Urinary bladder (tissue), 4 donors: ENCODE data around the gene SAMD9. TPM values are rescaled to one million over a fixed set of nuclear protein-coding genes. Genes with fewer than 3 reads are reported as not detected.

Experiments used
- DNase-seq: peaks from one replicate; pipeline ENCODE4 v3.0.0-alpha.2; 2015; ENCODE audit errors: extremely low spot score
- H3K27ac ChIP-seq: one replicate; pipeline ENCODE4 v1.5.1; 2013; ENCODE audit warnings: low read depth, mild to moderate bottlenecking, moderate library complexity
- H3K36me3 ChIP-seq: one replicate; pipeline ENCODE4 v1.6.1; 2013; ENCODE audit warnings: mild to moderate bottlenecking, moderate library complexity; ENCODE audit not compliant: insufficient read depth
- H3K4me1 ChIP-seq: one replicate; pipeline ENCODE4 v1.6.1; 2013; ENCODE audit warnings: mild to moderate bottlenecking, moderate library complexity; ENCODE audit not compliant: insufficient read depth
- H3K4me3 ChIP-seq: one replicate; pipeline ENCODE4 v1.5.1; 2013; ENCODE audit warnings: low read depth, low read length
- WGBS: extraction: QIAGEN DNeasy Blood & Tissue Kit; methylation state at CpG from one replicate; pipeline ENCODE4 v1.1.7; 2013; 5-methylcytosine and 5-hydroxymethylcytosine counted together
- polyA plus RNA-seq: library from polyadenylated mRNA; stranded (reverse); fragments of 200-250 nt; gene quantifications from one replicate; pipeline ENCODE4 v1.2.3, GENCODE V29; 2013
- total RNA-seq: library from RNA; depleted of rRNA; stranded (reverse); fragments of >200 nt; gene quantifications from one replicate; pipeline ENCODE4 v1.2.3, GENCODE V29; 2014
- donor health status: healthy with polysubstance abuse.
- donor health status: healthy.

SAMD9 gene
- total RNA-seq, result 29.0 TPM
- polyA plus RNA-seq, result 2.3 TPM

DNA sequence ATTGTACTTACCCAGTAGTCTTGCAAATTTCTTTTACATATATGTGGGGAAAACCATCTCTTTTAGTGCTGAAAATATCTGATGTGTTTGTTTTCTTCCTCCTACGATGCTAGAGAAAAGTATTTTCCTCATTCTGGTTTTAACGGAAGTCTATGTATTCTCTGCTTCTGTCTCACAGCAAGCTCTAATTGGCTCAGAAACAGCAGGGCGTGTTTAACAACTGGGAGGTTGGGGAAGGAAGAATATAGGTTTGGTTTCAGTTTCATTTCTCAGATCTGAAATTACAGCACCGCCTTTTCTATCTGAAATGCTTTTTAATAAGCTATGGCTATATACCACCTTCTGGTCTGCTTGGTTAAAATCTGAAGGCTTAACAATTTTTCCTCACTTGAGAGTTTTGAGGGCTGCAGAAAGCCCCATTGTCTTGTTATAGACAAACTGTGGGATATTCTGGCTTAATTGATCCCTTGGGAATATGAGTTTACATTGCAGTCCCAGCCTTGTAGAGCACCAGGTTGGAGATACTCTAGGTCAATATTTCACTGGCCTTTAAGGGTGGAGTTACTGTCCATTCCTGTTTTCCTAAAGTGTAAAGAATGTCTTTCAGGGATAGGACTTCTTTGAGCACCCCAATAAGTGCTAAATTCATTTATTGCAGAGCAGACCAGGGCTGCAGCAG is at the start of gene SAMD9:
SAMD9 (minus strand) TSS at position 128 of the 679 bp plus-strand sequence. CDS start 11,882 bp downstream, outside the sequence.
- H3K27ac ChIP-seq, result peak within 1 kb of the TSS; percentile 50
- H3K4me1 ChIP-seq, result no peaks in the 10 kb centered on the region
- no peaks in the 10 kb centered on the region for H3K36me3 ChIP-seq
- peak within 1 kb of the TSS; percentile 51 for H3K4me3 ChIP-seq
- peak; percentile 45 for DNase-seq
- 32% methylated on average over 4 of the region's 4 CpGs for WGBS

DNA sequence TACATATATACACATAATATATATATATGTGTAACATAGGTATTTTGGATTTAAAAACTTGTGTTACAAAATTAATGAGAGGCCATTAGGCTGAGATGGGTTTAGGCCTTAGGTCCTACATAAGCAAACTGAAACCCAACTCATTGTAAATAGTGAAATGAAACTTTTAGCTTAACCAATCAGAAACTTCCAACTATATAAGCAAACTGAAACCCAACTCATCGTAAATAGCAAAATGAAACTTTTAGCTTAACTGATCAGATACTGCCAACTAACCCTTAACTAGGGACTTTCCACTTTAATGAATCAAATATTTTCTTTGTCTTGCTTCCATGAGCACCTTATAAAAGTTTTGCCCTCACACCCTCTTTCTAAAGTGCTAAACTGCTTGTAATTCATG is 47.7 kb upstream of the SAMD9 start:
- Histone ChIP-seq H3K27ac (no peak overlapping the region), H3K4me1 (no peaks in the 10 kb centered on the region), H3K36me3 (no peaks in the 10 kb centered on the region), H3K4me3 (no peak overlapping the region)
- DNase-seq, result no peak
- WGBS, result 36% methylated on average over 1 of the region's 1 CpG

DNA sequence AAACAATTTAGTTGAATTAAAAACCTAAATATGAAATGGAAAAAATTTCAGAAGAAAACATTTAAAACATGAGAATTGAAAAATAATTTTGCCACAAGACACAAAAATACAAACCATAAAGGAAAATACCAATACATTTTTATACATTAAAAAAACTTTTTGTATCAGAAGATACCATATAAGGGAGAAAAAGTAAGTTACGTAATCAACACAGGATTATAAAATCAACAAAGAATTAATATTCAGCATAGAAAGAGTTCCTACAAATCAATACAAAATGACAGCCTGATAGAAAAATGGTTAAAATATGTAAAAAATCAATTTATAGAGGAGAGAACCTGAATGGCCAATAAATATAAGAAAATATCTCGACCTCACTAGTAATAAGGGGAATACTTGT is 47.0 kb upstream of the SAMD9 start:
- Histone ChIP-seq H3K4me3 (no peak overlapping the region), H3K36me3 (no peaks in the 10 kb centered on the region), H3K27ac (no peak overlapping the region), H3K4me1 (no peaks in the 10 kb centered on the region)
- WGBS, result 63% methylated on average over 2 of the region's 2 CpGs
- DNase-seq, result no peak

DNA sequence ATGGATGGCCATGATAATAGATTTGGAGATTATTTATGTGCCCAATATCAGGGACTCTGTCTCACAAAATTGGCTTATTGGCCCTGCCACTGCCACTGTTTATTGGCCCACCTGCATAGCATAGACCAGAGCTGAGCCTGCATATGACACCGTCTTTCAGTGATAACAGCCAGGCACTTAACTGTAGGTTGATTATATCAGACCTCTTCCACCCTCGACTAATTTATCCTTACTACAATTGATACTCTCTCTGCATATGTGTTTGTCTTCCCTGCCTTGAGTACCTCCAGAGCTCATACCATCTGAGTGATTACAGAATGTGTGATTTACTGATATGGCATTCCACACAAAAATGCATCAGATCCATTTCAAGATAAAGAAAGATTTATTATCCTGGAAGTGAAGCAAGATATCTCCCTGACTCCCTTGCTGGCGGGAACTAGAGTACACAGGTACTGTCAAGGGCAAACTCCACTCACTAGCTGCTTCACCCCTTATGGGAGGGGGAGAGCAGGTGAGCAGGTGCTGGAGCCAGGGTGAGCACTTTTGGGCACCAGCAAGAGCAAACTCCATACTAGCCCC is 43.5 kb upstream of the SAMD9 start:
- 62% methylated on average over 3 of the region's 3 CpGs for WGBS
- DNase-seq, result no peak
- Histone ChIP-seq H3K4me3 (no peak overlapping the region), H3K27ac (no peak overlapping the region), H3K4me1 (no peaks in the 10 kb centered on the region), H3K36me3 (no peaks in the 10 kb centered on the region)

DNA sequence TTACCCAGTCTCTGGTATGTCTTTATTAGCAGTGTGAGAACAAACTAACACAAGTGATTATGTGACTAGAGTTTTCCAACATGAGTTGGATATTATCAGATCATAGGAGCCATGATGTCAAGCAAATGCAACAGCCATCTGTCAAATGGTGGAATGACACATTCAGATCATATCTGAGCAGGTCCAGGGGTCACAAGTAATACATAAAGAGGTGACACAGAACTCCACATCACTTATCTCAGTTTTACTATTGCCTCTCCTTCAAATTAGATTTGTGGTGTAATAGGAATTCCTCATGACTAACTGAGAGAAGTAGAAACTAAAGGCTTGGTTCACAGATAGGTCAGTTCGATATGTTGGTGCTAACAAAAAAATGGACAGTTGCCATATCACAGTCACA is 42.6 kb upstream of the SAMD9 start:
- H3K4me3 ChIP-seq, result no peak overlapping the region
- no peak overlapping the region for H3K27ac ChIP-seq
- H3K4me1 ChIP-seq, result no peaks in the 10 kb centered on the region
- WGBS, result 67% methylated on average over 1 of the region's 1 CpG
- H3K36me3 ChIP-seq, result no peaks in the 10 kb centered on the region
- no peak for DNase-seq

DNA sequence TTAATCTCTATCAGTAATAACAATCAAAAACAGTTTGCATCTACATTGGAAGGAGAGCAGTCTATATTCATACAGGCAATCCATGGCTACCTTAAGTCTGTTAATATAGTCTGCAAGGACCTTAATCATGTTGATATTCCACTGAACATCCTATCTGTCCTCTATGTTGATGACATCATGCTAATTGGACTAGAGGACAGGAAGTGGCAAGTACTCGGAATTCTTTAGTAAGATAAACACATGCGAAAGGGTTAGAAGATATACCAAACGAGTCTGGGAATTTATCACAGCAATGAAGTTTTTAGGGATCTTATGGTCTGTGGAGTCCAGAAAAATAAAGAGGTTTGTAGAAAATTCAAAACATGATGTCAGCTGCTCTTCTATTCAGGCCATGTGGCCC is 41.7 kb upstream of the SAMD9 start:
- Histone ChIP-seq H3K36me3 (no peaks in the 10 kb centered on the region), H3K27ac (no peak overlapping the region), H3K4me3 (no peak overlapping the region), H3K4me1 (no peaks in the 10 kb centered on the region)
- 31% methylated on average over 3 of the region's 3 CpGs for WGBS
- DNase-seq, result no peak

DNA sequence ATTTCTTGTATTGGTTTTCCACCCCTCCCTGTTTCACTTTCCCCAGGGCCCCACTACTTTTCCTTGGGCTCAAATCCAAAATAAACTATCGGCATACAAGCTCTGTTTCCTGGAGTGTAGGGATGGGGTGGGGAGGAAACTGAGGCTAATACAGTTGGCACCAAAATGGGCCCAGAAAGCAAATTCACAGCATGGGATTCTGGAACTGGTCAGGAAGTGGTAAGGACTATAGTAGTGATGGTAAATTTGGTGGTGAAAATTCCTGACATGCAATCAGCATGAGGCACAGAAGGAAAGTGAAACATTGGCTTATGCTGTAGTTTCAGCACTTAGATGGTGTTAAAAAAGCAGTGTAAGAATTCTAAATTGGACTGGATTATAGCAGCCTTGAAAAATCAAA is 39.1 kb upstream of the SAMD9 start:
- no peaks in the 10 kb centered on the region for H3K4me1 ChIP-seq
- no peak for DNase-seq
- H3K36me3 ChIP-seq, result no peaks in the 10 kb centered on the region
- WGBS, result 53% methylated on average over 1 of the region's 1 CpG
- no peak overlapping the region for H3K27ac ChIP-seq
- H3K4me3 ChIP-seq, result no peak overlapping the region

DNA sequence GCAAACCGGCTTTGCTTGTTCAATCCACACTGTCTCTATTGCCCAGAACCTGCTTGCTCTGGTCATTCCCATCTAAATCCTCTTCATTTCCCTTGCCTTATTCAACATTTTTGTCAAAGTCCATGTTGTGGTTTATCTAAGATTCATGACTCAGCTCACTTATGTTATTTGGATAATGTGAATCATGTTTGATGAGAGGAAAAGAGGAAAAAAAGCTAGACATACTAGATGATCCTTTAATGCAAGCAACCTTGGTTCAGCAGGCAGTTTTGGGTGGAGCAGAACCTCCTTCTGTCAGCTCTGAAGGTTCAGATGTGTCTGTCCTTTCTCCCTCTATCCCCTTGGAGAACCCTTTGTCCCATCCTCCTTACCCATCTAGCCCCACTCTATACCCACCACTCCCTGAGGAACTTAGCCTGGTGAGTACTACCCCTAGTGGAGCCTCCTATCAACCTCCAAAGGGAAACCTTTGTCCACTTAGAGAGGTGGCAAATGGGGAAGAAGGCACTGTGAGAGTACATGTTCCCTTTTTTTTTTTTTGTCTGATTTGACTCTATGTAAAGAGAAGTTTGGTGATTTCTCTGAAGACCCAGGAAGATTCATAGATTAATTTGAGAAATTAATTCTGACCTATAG is 32.5 kb upstream of the SAMD9 start:
- Histone ChIP-seq H3K4me1 (no peaks in the 10 kb centered on the region), H3K4me3 (no peak overlapping the region), H3K27ac (no peak overlapping the region), H3K36me3 (no peaks in the 10 kb centered on the region)
- 89% methylated on average over 1 of the region's 1 CpG for WGBS
- DNase-seq, result no peak

DNA sequence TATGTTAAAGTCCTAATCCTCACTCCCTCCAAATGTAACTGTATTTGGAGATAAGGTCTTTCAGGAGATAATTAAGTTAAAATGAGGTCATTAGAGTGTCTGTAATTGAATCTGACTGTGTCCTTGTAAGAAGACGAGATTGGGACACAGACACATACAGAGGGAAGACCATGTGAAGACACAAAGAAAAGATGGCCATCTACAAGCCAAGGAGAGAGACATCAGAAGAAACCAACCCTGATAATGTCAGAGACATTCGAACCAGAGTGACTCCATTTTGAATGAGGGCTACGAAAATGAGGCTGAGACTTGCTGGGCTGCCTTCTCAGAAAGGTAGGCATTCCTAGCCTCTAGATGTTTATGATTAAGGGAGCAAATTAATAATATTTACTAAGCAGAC is 30.9 kb upstream of the SAMD9 start:
- peaks cover 3% of the 10 kb centered on the region for H3K36me3 ChIP-seq
- no peaks in the 10 kb centered on the region for H3K4me1 ChIP-seq
- DNase-seq, result no peak
- no peak overlapping the region for H3K4me3 ChIP-seq
- 78% methylated on average over 3 of the region's 3 CpGs for WGBS
- no peak overlapping the region for H3K27ac ChIP-seq

DNA sequence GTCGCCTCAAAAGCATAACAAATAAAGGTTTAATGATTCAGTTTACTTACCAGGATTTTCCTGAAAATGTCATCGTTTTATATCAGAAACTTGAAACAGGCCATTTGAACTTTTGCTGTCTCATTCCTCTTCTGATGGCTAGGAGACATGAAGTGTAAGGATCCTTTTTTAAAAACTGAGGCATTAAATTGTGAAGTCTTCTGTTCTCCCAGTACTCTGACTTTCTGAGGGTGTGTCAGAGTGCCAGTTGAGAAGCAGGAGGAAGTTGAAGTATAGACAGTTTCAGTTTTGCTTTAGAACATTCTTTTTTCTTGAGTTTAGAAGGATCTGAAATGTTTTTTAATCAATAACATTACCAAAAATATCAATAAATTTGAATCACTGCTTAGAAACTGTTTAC is 30.4 kb upstream of the SAMD9 start, which contains the start of gene SAMD9L:
SAMD9L (minus strand) TSS at position 242 of the 400 bp plus-strand sequence. CDS start 12,414 bp downstream, outside the sequence.
- H3K27ac ChIP-seq, result no peak within 1 kb of the TSS
- H3K36me3 ChIP-seq, result peaks cover 3% of the 10 kb centered on the region
- WGBS, result 40% methylated on average over 2 of the region's 2 CpGs
- no peaks in the 10 kb centered on the region for H3K4me1 ChIP-seq
- peak within 1 kb of the TSS; percentile 41 for H3K4me3 ChIP-seq
- no peak for DNase-seq

DNA sequence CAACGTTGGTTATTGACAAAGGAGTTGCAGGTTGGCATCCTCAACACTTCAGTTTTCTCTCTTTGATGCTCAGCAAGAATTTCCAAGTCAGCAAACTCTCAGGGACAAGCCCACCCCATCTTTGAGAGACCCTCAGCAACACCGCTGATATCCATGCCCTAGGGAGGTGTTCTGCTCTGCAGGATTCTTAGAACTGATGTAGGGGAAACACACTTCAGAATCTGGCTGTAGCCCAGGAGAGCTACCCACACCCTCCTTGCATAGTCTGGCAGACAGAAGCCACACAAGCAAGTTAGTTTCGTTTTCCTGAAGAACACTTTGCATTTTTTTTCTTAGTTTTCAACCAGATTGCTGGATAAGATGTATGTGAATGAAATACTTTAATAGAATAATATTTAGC is 29.6 kb upstream of the SAMD9 start:
- DNase-seq, result no peak
- H3K4me1 ChIP-seq, result no peaks in the 10 kb centered on the region
- H3K36me3 ChIP-seq, result peaks cover 6% of the 10 kb centered on the region
- peak overlapping the region; percentile 41 for H3K4me3 ChIP-seq
- no peak overlapping the region for H3K27ac ChIP-seq
- WGBS, result 21% methylated on average over 3 of the region's 3 CpGs

DNA sequence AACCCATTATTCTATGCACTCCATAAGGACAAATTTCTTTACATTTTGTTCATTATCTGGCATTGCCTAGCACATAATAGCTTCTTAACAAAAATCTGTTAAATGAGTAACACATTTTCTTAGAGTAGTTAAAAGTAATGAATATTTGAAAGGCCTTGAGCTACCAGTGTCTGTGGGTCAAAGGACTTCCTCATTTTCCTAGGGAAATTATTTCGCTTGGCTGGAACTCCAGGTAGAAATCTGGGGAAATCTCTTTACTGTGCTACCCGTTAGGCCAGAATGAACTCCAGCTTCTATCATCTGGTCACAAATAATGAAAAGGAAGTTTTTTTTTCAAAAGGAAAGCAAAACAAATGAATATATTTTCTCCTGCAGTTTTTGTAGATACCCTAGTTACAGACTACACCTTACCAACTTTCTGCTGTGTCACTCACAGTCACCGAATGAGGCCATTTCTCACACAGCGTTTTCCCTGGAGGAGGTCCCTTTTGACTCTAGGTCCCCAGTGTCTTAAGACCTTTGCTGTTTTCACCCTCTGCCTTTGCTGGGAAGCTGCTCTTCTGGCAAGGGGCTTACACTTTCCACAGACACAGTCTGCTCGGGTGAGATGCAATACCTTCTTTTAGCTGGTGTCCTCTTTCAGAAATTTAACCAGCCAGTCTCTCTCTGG is 28.8 kb upstream of the SAMD9 start:
- H3K36me3 ChIP-seq, result peaks cover 8% of the 10 kb centered on the region
- WGBS, result 53% methylated on average over 5 of the region's 5 CpGs
- no peaks in the 10 kb centered on the region for H3K4me1 ChIP-seq
- H3K27ac ChIP-seq, result no peak overlapping the region
- no peak for DNase-seq
- H3K4me3 ChIP-seq, result no peak overlapping the region

DNA sequence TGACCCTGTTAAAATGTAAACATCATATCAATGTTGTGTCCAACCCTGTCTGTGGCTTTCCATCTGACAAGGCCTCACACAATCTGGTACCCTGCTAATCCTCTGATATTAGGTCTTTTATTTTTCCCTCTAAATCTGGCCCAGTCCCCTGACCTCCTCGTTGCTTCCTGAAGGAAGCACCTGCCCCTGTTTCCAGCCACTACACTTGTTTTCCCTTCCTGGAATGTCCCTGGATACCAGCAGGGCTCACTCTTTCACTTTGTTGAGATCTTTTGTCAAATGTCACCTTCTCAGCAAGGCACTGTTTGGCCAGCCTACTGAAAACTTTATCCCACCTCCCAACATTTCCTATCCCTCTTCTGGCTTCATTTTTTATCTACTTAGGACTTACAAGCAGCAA is 28.3 kb upstream of the SAMD9 start:
- 38% methylated on average over 1 of the region's 1 CpG for WGBS
- Histone ChIP-seq H3K36me3 (peaks cover 10% of the 10 kb centered on the region), H3K4me3 (no peak overlapping the region), H3K4me1 (no peaks in the 10 kb centered on the region), H3K27ac (no peak overlapping the region)
- DNase-seq, result no peak

DNA sequence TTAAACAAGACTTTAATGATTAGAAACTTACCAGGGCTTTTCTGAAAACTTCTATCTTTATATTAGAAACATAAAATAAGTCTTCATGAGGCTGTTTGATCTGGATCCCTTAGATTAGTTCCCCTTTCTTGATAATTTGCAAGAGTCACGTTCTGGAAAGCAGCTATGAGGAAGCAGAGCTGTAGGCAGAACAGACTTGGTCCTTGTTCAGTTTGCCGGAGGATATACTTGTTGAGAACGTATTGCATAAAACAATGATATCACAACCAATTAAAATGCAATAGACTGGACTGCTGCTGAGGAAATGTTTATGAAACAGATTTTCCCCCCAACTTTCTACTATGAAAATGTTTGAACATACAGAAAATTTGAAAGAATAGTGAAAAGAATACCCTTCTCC is 27.6 kb upstream of the SAMD9 start:
- Histone ChIP-seq H3K4me1 (no peaks in the 10 kb centered on the region), H3K4me3 (no peak overlapping the region), H3K36me3 (peaks cover 10% of the 10 kb centered on the region), H3K27ac (no peak overlapping the region)
- WGBS, result 53% methylated on average over 3 of the region's 3 CpGs
- DNase-seq, result no peak
